DMS 273 (cell line): Measurements from ENCODE around the gene TSPAN32.
"Not testable (repeated sequence)": the region's sequence is repeated elsewhere in the genome, so short reads cannot be mapped to it uniquely, and the experiment has no call there.

Experiments used
- DNase-seq: peaks from one replicate; lab custom pipeline; 2025; ENCODE audit not compliant: unreplicated experiment; lab: John Stamatoyannopoulos, UW

The TSPAN32 gene

GRCh38 chr11:2280208-2280607 lies 21.6 kb upstream of the TSPAN32 start:
- DNase-seq = no peak

- not testable (repeated sequence) for DNase-seq
Observed at GRCh38 chr11:2286350-2286749, 15.5 kb upstream of the TSPAN32 start.

- no peak for DNase-seq
Observed at GRCh38 chr11:2287091-2287490, 14.7 kb upstream of the TSPAN32 start.

- DNase-seq = no peak
Observed at GRCh38 chr11:2289350-2289749, 12.5 kb upstream of the TSPAN32 start.

- no peak for DNase-seq
Observed at GRCh38 chr11:2289859-2290258, 12.0 kb upstream of the TSPAN32 start.

GRCh38 chr11:2290351-2290841 lies 11.4 kb upstream of the TSPAN32 start:
- DNase-seq = peak; percentile 23

- DNase-seq = no peak
Observed at GRCh38 chr11:2293531-2293971, 8.3 kb upstream of the TSPAN32 start.

- DNase-seq = no peak
Observed at GRCh38 chr11:2293984-2294925, 7.6 kb upstream of the TSPAN32 start.

- no peak for DNase-seq
Observed at GRCh38 chr11:2294926-2295290, 6.9 kb upstream of the TSPAN32 start.

GRCh38 chr11:2295971-2296912 lies 5.6 kb upstream of the TSPAN32 start:
- no peak for DNase-seq

- no peak for DNase-seq
Observed at GRCh38 chr11:2296913-2297622, 4.7 kb upstream of the TSPAN32 start.

- DNase-seq = no peak
Observed at GRCh38 chr11:2297623-2298030, 4.2 kb upstream of the TSPAN32 start.

GRCh38 chr11:2298131-2298794 lies 3.5 kb upstream of the TSPAN32 start:
- DNase-seq = no peak

GRCh38 chr11:2298795-2299761 lies 2.7 kb upstream of the TSPAN32 start:
- peak; percentile 38 for DNase-seq

- DNase-seq = no peak
Observed at GRCh38 chr11:2299773-2300172, 2.0 kb upstream of the TSPAN32 start.

- no peak for DNase-seq
Observed at GRCh38 chr11:2300290-2300935, 1.4 kb upstream of the TSPAN32 start.

GRCh38 chr11:2300936-2301630 lies 730 bp upstream of the TSPAN32 start:
- no peak for DNase-seq

- DNase-seq = no peak
Observed at GRCh38 chr11:2302306-2302895, 588 bp downstream of the TSPAN32 start.
